ENCODE results near the gene RAPGEF6.
A peak's percentile ranks its signal among the peaks of the same experiment; 100 is the strongest.

RAPGEF6 gene

DNA sequence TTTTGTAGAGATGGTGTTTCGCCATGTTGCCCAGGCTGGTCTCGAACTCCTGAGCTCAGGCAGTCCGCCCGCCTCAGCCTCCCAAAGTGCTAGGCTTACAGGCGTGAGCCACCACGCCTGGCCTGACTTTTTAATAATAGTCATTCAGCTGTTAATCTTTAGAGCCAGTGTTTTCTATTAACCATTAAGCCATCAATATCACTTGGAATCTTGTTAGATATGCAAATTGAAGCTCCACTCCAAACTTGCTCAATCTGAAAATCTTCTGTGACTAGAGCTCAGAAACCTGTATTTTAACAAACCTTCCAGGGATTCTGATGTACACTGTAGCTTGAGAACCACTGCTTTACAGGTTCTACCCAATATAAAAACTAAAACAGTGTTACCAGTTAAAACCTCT lies 257.7 kb downstream of the RAPGEF6 start:
- H3K4me3 ChIP-seq = peak overlapping the region; percentile 21
- no peak for DNase-seq (ENCODE audit: low read depth, low spot score)
- H3K36me3 ChIP-seq (ENCODE audit: insufficient read depth, low read length) = peaks cover 7% of the 10 kb centered on the region; the same call in 1 of the 2 replicates
- H3K9me3 ChIP-seq (ENCODE audit: low read depth, low read length) = no peaks in the 10 kb centered on the region
- peak overlapping the region; percentile 88 for H3K27ac ChIP-seq
- TF ChIP-seq EZH2 (IDR thresholded peaks at IDR 0.05) (no peak), FOXP2 (optimal IDR thresholded peaks at IDR 0.05; ENCODE audit: control extremely low read depth, extremely low read length, insufficient read depth) (no peak), POLR2AphosphoS5 (IDR thresholded peaks at IDR 0.05; ENCODE audit: borderline replicate concordance, low read depth, low read length) (no peak)
- H3K9ac ChIP-seq (ENCODE audit: insufficient read length) = no peak overlapping the region

- TF ChIP-seq EZH2 (IDR thresholded peaks at IDR 0.05) = no peak
- no peak for TF ChIP-seq FOXP2 (optimal IDR thresholded peaks at IDR 0.05; ENCODE audit: control extremely low read depth, extremely low read length, insufficient read depth)
- TF ChIP-seq POLR2AphosphoS5 (IDR thresholded peaks at IDR 0.05; ENCODE audit: borderline replicate concordance, low read depth, low read length) = no peak
- no peak for DNase-seq (ENCODE audit: low read depth, low spot score)
- Histone ChIP-seq H3K9me3 (ENCODE audit: low read depth, low read length) (no peaks in the 10 kb centered on the region), H3K4me3 (no peak overlapping the region), H3K27ac (peak overlapping the region; percentile 67), H3K36me3 (ENCODE audit: insufficient read depth, low read length) (no peaks in the 10 kb centered on the region), H3K9ac (ENCODE audit: insufficient read length) (no peak overlapping the region)
Observed at GRCh38 chr5:131375351-131375750, 259.7 kb downstream of the RAPGEF6 start.

Measured in SK-N-MC (cell line).